ENCODE results near the gene S100A13.
A peak's percentile ranks its signal among the peaks of the same experiment; 100 is the strongest.
"Not testable (repeated sequence)": the region's sequence is repeated elsewhere in the genome, so short reads cannot be mapped to it uniquely, and the experiment has no call there.

Gene S100A13

DNA sequence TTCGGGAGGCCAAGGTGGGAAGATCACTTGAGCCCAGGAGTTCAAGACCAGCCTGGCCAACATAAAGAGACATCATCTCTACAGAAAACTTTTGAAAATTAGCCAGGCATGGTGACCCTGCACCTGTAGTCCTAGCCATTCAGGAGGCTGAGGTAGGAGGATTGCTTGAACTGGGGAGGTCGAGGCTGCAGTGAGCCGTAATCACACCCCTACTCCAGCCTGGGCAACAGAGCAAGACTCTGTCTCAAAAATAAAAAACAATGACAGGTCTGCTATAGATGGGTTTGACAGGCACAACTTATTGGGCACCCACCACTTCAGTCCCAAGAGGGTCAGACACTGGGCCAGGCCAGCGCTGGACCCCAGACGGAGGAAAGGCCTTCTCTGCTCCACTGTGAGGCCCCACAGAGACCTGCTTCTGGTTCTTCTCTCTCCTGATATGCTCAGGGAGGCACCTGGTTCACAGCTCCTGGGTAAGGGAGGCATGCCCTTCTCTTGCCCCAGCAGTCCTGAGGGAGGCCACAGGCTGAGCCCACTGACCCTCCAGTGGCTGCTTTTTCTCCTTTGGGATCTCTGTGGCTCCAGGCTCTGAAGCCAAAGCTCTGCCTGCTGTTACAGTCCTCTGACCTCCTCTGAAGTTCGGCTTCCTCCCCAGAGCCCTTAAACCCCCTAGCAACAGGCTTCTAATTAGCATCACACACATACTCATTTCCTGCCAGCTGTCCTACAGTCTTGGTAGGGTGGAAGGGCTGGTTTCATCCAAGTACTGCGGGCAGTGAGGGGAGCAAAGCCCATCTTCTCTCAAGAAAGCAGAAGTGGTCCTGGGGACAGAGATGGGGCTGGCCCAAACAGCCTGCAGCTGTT, 28.8 kb downstream of the S100A13 start:
- in situ Hi-C loops (cut with HindIII; ENCODE audit: low sequenced_read_pairs): no loop called here
- TF ChIP-seq, protein P1, sequence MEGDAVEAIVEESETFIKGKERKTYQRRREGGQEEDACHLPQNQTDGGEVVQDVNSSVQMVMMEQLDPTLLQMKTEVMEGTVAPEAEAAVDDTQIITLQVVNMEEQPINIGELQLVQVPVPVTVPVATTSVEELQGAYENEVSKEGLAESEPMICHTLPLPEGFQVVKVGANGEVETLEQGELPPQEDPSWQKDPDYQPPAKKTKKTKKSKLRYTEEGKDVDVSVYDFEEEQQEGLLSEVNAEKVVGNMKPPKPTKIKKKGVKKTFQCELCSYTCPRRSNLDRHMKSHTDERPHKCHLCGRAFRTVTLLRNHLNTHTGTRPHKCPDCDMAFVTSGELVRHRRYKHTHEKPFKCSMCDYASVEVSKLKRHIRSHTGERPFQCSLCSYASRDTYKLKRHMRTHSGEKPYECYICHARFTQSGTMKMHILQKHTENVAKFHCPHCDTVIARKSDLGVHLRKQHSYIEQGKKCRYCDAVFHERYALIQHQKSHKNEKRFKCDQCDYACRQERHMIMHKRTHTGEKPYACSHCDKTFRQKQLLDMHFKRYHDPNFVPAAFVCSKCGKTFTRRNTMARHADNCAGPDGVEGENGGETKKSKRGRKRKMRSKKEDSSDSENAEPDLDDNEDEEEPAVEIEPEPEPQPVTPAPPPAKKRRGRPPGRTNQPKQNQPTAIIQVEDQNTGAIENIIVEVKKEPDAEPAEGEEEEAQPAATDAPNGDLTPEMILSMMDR (IDR thresholded peaks at IDR 0.05; ENCODE audit: low read depth, low read length, missing control alignments): no peak
- no peak overlapping the region for H3K4me3 ChIP-seq (ENCODE audit: low read depth, low read length)
- DNase-seq (ENCODE audit: low read depth): peak; percentile 27

DNA sequence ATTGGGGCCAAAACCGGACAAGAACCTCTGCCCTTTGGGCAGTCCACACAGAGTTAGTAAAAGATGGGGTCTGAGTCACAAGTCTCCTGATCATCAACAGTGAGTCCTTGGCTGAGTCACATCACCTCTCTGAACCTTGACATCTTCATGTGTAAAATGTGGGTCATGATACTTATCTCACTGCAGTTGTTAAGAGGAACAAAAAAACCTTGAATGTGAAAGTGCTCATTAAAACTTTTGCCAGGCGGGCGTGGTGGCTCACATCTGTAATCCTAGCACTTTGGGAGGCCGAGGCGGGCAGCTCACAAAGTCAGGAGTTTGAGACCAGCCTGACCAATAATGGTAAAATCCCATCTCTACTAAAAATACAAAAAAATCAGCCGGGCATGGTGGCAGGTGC, 30.1 kb downstream of the S100A13 start:
- no peak overlapping the region for H3K4me3 ChIP-seq (ENCODE audit: low read depth, low read length)
- no peak for DNase-seq (ENCODE audit: low read depth)
- in situ Hi-C loops (cut with HindIII; ENCODE audit: low sequenced_read_pairs): no loop called here
- TF ChIP-seq, protein P1 (IDR thresholded peaks at IDR 0.05; ENCODE audit: low read depth, low read length, missing control alignments): no peak

DNA sequence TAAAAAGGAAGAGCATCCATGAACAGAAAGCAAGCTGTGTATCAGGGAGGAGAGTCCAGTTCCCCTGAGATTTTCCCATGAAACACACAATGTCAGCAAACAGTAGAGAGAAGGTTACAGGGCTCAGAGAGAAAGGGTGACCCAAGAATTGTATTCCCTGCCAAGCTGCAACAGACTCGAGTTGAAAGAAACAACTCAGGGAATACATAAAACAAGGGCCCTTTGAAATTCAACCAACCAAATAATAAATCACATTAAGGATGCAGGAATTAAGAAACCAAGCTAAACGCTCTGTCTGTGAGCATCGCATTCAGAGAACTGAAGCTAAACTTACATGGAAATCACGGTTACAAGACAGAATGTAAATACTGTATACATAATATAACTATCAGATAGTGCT, 34.6 kb downstream of the S100A13 start:
- in situ Hi-C loops (cut with HindIII; ENCODE audit: low sequenced_read_pairs): no loop called here
- DNase-seq (ENCODE audit: low read depth): no peak
- TF ChIP-seq, protein P1 (IDR thresholded peaks at IDR 0.05; ENCODE audit: low read depth, low read length, missing control alignments): no peak
- H3K4me3 ChIP-seq (ENCODE audit: low read depth, low read length): no peak overlapping the region

DNA sequence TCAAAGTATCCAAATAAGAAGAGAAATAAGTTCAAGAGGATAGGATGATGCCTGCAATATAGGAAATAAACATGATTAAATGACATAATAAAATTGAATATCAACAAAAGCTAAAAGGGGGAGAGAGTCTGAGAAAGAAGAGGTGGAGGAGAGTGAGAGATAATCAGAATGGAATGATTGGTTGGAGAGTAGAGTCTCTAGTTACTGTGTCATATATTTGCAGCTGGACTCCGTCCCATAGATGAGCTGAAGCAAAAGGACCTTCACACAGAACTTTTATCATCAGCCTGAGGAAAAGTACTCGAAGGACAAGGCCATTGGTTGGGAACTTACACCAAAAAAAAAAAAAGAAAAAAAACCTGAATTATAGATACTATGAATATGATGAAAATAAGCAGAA, 38.8 kb downstream of the S100A13 start:
- in situ Hi-C loops (cut with HindIII; ENCODE audit: low sequenced_read_pairs): no loop called here

DNA sequence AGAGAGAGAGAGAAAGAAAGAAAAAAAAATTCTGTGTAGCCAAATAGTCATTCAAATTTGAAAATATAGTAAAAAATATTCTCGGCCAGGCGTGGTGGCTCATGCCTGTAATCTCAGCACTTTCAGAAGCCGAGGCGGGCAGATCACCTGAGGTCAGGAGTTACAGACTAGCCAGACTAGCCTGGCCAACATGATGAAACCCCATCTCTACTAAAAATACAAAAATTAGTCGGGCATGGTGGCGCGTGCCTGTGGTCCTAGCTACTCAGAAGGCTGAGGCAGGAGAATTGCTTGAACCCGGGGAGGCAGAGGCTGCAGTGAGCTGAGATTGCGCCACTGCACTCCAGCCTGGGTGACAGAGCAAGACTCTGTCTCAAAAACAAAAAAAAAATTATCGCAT, 39.3 kb downstream of the S100A13 start:
- H3K4me3 ChIP-seq (ENCODE audit: low read depth, low read length); in situ Hi-C loops (cut with HindIII; ENCODE audit: low sequenced_read_pairs); DNase-seq (ENCODE audit: low read depth): not testable (repeated sequence)

More for the DNA sequence above, 38.8 kb downstream of the S100A13 start:
- TF ChIP-seq, protein P1 (IDR thresholded peaks at IDR 0.05; ENCODE audit: low read depth, low read length, missing control alignments): no peak
- no peak for DNase-seq (ENCODE audit: low read depth)
- H3K4me3 ChIP-seq (ENCODE audit: low read depth, low read length): no peak overlapping the region

DNA sequence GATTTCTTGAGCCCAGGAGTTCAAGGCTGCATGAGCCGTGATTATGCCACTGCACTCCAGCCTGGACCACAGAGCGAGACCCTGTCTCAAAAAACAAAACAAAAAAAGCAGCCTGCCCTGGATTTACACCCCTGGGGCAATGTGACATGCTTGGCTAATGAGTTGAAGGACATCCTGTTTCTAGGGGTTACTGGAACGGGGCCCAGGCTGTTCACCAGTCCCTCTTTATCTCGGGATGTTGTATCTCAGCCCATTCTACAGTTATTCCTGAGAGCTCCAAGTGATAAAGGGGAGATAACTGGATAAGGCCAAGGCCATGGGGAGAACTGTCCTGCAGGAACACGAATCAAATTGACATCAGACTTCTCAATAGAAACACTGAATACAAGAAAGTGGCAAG, 40.0 kb downstream of the S100A13 start:
- in situ Hi-C loops (cut with HindIII; ENCODE audit: low sequenced_read_pairs): no loop called here
- no peak for DNase-seq (ENCODE audit: low read depth)
- no peak overlapping the region for H3K4me3 ChIP-seq (ENCODE audit: low read depth, low read length)
- TF ChIP-seq, protein P1 (IDR thresholded peaks at IDR 0.05; ENCODE audit: low read depth, low read length, missing control alignments): no peak

DNA sequence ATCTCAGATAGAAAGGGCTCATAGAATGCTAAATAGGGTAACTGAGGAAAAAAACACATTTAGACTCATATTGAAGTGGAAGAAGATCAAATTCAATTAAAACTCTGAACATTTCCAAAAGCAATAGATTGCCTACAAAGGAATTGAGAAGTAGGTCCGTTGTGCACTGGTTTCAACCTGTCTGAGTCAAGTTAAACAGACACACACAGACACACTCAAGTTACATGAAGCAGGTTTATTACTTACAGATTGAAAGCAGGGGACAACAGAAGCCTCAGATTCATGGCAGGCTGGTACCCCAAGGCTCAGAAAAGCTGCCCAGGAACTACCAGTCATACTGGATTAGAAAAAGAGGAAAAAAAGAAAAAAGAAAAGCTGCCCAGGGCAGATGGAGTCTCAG, 41.0 kb downstream of the S100A13 start:
- in situ Hi-C loops (cut with HindIII; ENCODE audit: low sequenced_read_pairs): no loop called here
- TF ChIP-seq, protein P1 (IDR thresholded peaks at IDR 0.05; ENCODE audit: low read depth, low read length, missing control alignments): no peak
- no peak overlapping the region for H3K4me3 ChIP-seq (ENCODE audit: low read depth, low read length)
- no peak for DNase-seq (ENCODE audit: low read depth)
